Measurements from ENCODE around the gene TYW3. TPM values are rescaled to one million over a fixed set of nuclear protein-coding genes. Genes with fewer than 3 reads are reported as not detected.
A peak's percentile ranks its signal among the peaks of the same experiment; 100 is the strongest.
"Not testable (repeated sequence)": the region's sequence is repeated elsewhere in the genome, so short reads cannot be mapped to it uniquely, and the experiment has no call there.

TYW3 gene
- total RNA-seq, 1 donor from 2014 or later = 0.13 TPM

GRCh38 chr1:74728736-74729135 is 4.2 kb upstream of the TYW3 start:
- no peak for DNase-seq (ENCODE audit: low spot score)
- peaks cover 22% of the 10 kb centered on the region for H3K9me3 Mint-ChIP-seq
- Histone ChIP-seq H3K4me1 (no peaks in the 10 kb centered on the region), H3K27me3 (no peaks in the 10 kb centered on the region), H3K4me3 (no peak overlapping the region), H3F3A (ENCODE audit: low read depth) (no peaks in the 10 kb centered on the region), H3K36me3 (no peaks in the 10 kb centered on the region), H2AFZ (replicated peaks) (no peak overlapping the region), H4K20me1 (ENCODE audit: low read depth) (no peaks in the 10 kb centered on the region), H3K9me3 (ENCODE audit: low read depth) (no peaks in the 10 kb centered on the region), H3K4me2 (no peak overlapping the region), H3K27ac (no peak overlapping the region), H3K79me2 (ENCODE audit: low read depth) (no peaks in the 10 kb centered on the region), H3K9ac (no peak overlapping the region)
- no peak overlapping the region for H3K27ac Mint-ChIP-seq
- no peak overlapping the region for H3K4me3 Mint-ChIP-seq
- peaks cover 3% of the 10 kb centered on the region for H3K27me3 Mint-ChIP-seq (ENCODE audit: insufficient read depth, low read depth)
- H3K36me3 Mint-ChIP-seq = peaks cover 17% of the 10 kb centered on the region
- peaks cover 3% of the 10 kb centered on the region for H3K4me1 Mint-ChIP-seq
- no peak for TF ChIP-seq EZH2 (IDR thresholded peaks at IDR 0.05)
- no peak for TF ChIP-seq EZH2phosphoT487 (IDR thresholded peaks at IDR 0.05)
- no peak for TF ChIP-seq CTCF (IDR thresholded peaks at IDR 0.05)

GRCh38 chr1:74729741-74730478 is 3.0 kb upstream of the TYW3 start:
- TF ChIP-seq CTCF (IDR thresholded peaks at IDR 0.05) (no peak), EZH2phosphoT487 (IDR thresholded peaks at IDR 0.05) (no peak), EZH2 (IDR thresholded peaks at IDR 0.05) (no peak)
- Histone ChIP-seq H3K9ac (no peak overlapping the region), H3K27me3 (no peaks in the 10 kb centered on the region), H3F3A (ENCODE audit: low read depth) (no peaks in the 10 kb centered on the region), H4K20me1 (ENCODE audit: low read depth) (no peaks in the 10 kb centered on the region), H3K79me2 (ENCODE audit: low read depth) (no peaks in the 10 kb centered on the region), H3K36me3 (no peaks in the 10 kb centered on the region), H2AFZ (replicated peaks) (no peak overlapping the region), H3K4me1 (no peaks in the 10 kb centered on the region), H3K27ac (no peak overlapping the region), H3K9me3 (ENCODE audit: low read depth) (no peaks in the 10 kb centered on the region), H3K4me3 (no peak overlapping the region), H3K4me2 (no peak overlapping the region)
- no peak overlapping the region for H3K4me3 Mint-ChIP-seq
- peaks cover 7% of the 10 kb centered on the region for H3K4me1 Mint-ChIP-seq
- DNase-seq (ENCODE audit: low spot score) = no peak
- H3K27ac Mint-ChIP-seq = no peak overlapping the region
- H3K36me3 Mint-ChIP-seq = peaks cover 17% of the 10 kb centered on the region
- H3K27me3 Mint-ChIP-seq (ENCODE audit: insufficient read depth, low read depth) = peaks cover 3% of the 10 kb centered on the region
- peaks cover 22% of the 10 kb centered on the region for H3K9me3 Mint-ChIP-seq

- H3K27me3 Mint-ChIP-seq (ENCODE audit: insufficient read depth, low read depth) = peaks cover 3% of the 10 kb centered on the region
- H2AFZ ChIP-seq (replicated peaks) = no peak overlapping the region
Observed at GRCh38 chr1:74731399-74732052, 1.4 kb upstream of the TYW3 start.

GRCh38 chr1:74732071-74732946 is 643 bp upstream of the TYW3 start:
- not testable (repeated sequence) for H3K36me3 Mint-ChIP-seq; H3K4me1 Mint-ChIP-seq; H4K20me1 ChIP-seq (ENCODE audit: low read depth); H3K9me3 Mint-ChIP-seq; H3K27ac ChIP-seq; H3K27ac Mint-ChIP-seq; H3K9ac ChIP-seq; H3K27me3 Mint-ChIP-seq (ENCODE audit: insufficient read depth, low read depth); H3K4me1 ChIP-seq; H2AFZ ChIP-seq (replicated peaks); H3K27me3 ChIP-seq; H3K9me3 ChIP-seq (ENCODE audit: low read depth); H3K4me3 ChIP-seq; H3F3A ChIP-seq (ENCODE audit: low read depth); H3K79me2 ChIP-seq (ENCODE audit: low read depth); H3K36me3 ChIP-seq; H3K4me2 ChIP-seq
- H3K4me3 Mint-ChIP-seq = peak overlapping the region; percentile 95
- DNase-seq (ENCODE audit: low spot score) = peak; percentile 10

More at GRCh38 chr1:74731399-74732052, 1.4 kb upstream of the TYW3 start:
- Mint-ChIP-seq H3K9me3 (peaks cover 14% of the 10 kb centered on the region), H3K36me3 (peaks cover 14% of the 10 kb centered on the region), H3K4me3 (peak overlapping the region; percentile 33), H3K27ac (no peak overlapping the region), H3K4me1 (peaks cover 7% of the 10 kb centered on the region)
- H3K4me2 ChIP-seq = no peak overlapping the region
- DNase-seq (ENCODE audit: low spot score) = no peak
- no peaks in the 10 kb centered on the region for H3K4me1 ChIP-seq
- TF ChIP-seq EZH2phosphoT487 (IDR thresholded peaks at IDR 0.05) (no peak), CTCF (IDR thresholded peaks at IDR 0.05) (no peak), EZH2 (IDR thresholded peaks at IDR 0.05) (no peak)
- no peaks in the 10 kb centered on the region for H4K20me1 ChIP-seq (ENCODE audit: low read depth)
- no peak overlapping the region for H3K27ac ChIP-seq
- H3K79me2 ChIP-seq (ENCODE audit: low read depth) = no peaks in the 10 kb centered on the region
- no peaks in the 10 kb centered on the region for H3F3A ChIP-seq (ENCODE audit: low read depth)
- H3K9me3 ChIP-seq (ENCODE audit: low read depth) = no peaks in the 10 kb centered on the region
- no peak overlapping the region for H3K9ac ChIP-seq
- no peaks in the 10 kb centered on the region for H3K36me3 ChIP-seq
- H3K27me3 ChIP-seq = no peaks in the 10 kb centered on the region
- no peak overlapping the region for H3K4me3 ChIP-seq
